DMS53 (cell line): ENCODE data around the gene KL.

Experiments
- DNase-seq: peaks from one replicate; lab custom pipeline; 2025; lab: John Stamatoyannopoulos, UW

KL gene

DNA sequence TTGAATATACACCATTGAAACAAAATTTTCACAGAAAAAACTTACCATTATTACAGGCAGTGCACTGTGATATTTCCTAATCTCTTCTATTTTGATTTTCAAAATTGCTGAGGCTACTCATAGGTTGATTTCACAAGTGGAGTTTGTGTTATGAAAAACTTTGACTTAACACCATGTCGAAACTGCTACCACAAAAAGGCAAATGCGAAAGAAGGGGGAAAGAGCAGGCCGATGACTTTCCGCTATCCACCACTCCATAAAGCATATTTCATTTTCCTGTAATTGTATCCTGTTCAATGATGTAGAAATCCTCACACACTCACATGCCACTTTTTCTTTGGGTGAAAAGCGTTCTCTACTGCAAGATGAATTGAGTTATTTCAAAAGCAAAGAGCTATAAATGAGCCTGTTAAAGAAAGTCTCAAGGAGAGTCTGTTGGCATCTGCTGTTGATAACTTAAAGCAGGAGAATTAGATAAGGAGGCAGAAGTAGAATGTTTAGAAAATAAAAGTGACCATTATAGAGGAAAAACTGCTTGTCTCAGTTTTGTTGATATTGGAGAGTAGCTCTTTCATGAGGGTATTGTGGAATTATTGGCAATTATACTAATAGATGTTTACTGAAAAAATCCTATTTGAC is 18.8 kb downstream of the KL start:
- no peak for DNase-seq

DNA sequence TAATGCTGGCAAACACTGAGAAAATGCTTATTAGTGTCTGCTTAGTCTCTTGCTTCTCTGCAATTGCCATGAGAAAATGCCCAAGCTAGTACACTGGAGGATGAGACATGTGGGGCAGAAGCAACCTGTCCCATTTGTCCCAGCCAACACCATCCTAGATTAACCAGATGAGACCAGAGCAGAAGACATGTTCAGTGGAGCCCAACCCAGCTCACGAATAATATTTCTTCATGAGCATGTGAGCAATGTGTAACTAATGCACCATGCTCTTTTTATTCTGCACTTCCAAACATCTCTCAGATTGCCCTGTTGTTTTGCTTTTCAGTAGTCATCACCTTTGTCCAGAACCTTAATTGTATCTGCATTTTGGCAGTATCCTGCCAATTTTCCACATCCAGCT is 21.4 kb downstream of the KL start:
- DNase-seq = no peak

DNA sequence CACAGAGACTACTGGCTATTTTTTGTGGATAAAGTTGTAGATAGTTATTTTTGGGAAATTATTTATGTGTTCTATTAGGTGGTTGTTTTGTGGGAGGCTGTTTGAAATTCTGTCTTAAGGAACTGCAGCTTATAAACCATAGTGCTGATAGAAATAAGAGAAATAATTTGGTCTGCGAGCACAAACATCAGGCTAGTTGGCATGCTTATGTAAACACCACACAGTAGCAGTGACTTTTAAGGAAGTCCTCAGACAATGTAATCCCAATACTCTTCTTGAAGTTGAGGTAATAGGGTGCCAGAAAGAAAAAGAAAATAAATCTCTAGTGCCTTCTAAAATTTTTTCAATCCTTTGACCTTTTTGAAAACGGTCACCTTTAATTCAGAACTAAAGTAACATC is 23.9 kb downstream of the KL start:
- DNase-seq = no peak

DNA sequence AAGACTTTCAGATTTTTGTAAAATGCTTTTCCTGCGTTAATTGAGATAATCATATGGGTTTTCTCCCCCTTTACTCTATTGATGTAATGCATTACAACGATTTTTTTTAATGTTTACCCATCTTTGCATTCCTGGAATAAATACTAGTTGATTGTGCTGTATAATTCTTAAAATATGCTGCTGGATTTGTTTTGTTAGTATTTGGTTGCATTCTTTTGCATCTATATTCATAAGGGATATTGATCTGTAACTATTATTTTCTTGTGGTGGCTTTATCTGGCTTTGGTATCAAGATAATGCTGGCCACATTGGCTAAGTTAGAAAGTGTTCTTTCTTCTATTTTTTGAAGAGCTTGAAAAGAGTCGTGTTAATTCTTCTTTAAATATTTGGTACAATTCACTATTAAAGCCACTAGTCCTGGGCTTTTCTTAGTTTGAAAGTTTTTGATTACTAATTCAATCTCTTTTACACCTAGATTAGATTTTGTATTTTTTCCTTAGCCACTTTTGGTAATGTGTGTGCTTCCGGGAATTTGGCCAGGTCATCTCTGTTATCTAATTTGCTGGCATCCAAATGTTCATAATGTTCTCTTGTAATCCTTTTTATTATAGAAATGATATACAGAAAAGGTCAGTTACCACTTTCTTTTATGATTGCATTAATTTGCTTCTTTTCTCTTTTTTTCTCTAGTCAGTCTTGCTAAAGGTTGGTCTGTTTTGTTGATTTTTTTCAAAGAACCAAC is 29.8 kb downstream of the KL start:
- no peak for DNase-seq

DNA sequence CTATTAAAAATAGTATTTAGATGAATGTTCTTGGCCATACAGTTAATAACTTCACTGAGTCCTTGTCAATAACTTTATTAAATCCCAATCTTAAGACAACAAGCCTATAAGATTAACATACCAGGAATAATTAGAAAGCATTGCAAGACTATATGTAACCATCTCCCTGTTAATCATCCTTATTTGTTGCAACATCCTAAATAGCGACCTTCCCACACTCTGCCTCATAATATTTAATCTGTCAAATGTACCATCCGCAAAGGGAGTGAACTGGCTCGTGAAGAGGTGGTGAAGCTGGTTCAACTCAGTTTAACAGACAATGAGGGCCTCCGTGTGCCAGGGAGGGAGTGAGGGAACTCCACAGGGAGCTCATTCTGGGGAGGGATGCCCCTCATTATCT is 33.9 kb downstream of the KL start:
- DNase-seq = no peak

DNA sequence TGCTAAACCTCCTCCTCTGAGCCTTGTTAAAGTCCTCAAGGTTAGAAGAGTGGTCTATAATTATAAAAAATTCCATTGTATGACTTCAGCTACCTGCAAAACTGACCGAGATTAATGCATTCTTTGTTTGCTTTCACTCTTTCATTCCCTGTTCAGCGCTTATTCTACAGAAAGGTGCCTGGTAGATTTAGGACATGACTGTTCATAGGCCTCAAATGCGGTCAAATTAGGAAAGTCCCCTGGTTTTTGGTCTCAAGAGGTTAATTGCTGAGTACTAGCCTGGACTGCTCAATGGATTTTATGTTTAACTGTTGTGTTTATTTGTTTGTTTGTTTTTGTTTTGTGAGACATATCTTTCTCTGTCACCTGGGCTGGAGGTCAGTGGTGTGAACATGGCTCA is 35.4 kb downstream of the KL start:
- DNase-seq = no peak

DNA sequence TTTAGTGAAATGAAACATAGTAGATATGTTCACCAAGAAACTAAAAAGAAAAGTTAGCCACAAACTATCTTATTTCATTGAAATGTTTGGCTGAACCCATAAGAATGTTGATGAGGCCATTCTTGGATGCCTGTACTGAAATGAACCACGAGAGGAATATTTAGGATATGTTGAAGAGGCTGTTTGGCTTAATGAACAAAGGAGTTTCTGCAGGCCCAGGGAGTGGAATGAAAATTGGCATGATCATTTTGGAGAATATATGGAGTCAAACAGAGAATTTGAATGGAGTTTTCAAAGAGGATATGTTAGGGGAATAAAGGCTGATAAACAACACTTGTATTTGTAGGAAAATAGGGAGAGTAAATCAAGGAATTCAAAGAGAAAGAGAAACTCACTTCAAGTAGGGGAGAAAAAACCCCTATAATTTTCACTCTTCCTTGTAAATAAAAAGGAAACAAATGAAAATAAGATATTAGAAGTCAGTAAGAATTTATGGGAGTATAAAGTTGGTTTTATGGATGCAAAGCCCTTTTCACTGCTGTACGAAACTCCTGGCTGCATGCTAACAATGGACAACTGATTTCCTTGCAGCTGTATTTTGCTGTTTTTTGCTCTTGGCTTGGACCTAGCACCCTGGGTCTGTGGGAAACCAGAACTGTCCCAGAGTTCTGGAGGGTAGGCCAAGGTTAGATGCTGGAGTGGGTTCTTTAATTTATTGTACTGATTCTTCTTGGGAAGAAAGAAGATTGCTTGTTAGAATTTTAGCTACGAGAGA is 36.5 kb downstream of the KL start:
- no peak for DNase-seq

DNA sequence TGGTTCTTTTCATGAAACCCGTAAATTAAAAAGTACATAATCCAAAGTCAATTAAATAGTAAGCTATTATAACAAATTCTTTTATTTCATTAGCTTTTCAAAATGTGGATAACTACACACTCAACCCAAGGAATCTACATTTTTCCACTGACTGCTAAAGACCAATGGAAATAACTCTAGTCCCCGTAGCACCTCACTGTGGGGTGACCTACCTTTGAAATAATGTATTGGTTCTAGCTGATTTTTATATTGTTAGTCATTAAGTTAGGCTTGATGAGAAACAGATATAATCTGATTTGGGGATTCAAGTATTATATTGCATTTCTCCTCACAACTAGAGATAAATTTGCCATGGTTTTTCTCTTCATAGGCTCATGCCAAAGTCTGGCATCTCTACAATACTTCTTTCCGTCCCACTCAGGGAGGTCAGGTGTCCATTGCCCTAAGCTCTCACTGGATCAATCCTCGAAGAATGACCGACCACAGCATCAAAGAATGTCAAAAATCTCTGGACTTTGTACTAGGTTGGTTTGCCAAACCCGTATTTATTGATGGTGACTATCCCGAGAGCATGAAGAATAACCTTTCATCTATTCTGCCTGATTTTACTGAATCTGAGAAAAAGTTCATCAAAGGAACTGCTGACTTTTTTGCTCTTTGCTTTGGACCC is 37.3 kb downstream of the KL start:
- DNase-seq = no peak

DNA sequence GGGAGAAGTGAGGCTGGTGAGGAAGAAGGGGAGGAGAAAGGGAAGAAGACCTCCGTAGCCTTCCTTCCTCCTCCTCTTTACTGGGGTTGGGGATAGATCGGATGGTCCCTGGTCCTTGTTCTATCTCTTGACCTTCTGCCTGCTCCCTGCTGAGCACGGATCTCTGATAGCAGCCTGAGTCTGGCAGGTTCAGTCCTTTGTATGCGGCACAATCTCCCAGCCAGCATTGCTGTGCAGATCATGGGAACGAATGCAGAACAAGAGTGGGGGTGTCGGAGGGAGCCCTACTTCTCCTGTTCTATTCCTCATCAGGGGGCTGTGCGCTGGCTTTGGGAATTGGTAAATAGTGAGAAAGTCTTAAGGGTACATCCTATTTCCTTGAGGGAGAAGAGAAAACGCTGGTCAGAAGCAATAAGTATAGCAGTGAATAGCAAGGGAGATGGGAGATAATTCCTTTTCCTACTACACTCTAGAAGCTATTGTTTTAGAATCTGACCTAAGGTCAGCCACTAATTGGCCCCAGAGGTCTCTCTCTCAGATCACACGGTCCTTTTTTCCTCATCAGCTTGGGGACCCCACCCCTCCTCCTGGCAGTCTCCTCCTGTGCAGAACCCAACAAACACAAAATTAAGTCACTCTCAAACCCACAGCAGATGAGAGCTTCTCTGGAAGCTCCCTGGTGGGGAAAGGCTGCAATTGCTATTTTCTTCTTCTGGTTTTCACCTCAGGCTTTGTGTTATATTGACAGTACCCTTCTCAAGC is 41.0 kb downstream of the KL start:
- peak; percentile 47 for DNase-seq

DNA sequence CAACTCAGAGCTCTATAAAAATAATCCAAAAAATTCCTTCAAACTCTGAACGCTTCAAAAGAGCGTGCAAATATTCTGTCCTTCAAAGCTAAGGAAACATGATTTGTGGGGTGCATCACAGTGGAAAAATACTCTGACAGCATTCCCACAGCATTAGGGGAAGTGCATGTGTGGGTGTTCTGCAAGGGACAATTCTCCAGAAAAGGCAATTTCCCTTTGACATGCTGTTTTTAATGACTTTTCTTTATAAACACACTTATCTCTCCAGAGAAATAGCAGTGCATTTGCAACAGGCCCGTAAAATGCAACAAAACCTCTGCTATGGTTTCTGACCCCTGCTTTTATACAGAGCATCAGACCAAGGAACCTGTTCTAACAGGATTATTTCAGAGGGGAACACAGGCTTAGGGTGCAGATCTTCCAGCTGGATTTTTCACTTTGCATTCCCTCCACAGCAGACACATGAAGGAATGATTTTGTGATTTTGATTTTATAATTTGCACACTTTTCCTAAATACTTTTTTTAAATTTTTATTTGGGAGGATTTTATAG is 42.6 kb downstream of the KL start:
- no peak for DNase-seq

DNA sequence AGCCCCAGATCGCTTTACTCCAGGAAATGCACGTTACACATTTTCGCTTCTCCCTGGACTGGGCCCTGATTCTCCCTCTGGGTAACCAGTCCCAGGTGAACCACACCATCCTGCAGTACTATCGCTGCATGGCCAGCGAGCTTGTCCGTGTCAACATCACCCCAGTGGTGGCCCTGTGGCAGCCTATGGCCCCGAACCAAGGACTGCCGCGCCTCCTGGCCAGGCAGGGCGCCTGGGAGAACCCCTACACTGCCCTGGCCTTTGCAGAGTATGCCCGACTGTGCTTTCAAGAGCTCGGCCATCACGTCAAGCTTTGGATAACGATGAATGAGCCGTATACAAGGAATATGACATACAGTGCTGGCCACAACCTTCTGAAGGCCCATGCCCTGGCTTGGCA is 44.6 kb downstream of the KL start:
- no peak for DNase-seq

DNA sequence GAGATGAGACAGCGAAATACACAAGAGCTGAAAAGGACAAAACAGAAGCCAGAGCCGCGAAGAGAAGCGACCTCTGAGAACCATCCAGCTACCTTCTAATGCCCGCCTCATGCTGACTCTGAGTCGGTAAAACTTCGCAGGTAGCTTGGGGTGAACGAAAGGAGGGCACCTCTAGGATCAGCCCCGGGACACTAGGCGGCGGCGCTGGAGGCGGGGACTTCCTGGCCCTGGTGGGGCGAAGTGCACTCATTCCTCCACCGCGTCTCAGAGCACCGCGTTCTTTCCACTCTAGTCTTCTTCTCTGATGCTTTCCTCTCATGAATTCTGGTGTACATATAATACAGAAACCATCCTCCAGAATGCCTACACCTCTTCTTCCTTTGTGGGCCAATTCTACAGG is 50.1 kb downstream of the KL start:
- DNase-seq = no peak

DNA sequence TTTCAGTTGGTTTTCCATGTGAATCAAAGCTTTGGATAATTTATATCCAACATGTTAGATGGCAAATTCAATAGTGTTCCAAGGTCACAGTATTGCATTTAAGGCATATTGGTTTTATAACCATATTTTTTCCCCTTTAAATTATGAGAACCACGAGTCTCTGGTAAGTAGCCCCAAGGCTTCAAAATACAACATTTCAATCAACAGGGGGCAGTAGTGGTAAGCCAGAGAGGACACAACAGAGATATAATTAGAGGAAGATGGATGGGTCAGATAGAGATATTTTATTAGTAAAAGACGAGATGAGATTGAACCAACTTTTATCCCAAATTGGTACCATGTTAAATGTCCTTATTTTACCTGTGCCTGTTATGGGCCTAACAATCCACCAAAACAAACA is 53.1 kb downstream of the KL start:
- DNase-seq = peak; percentile 23

DNA sequence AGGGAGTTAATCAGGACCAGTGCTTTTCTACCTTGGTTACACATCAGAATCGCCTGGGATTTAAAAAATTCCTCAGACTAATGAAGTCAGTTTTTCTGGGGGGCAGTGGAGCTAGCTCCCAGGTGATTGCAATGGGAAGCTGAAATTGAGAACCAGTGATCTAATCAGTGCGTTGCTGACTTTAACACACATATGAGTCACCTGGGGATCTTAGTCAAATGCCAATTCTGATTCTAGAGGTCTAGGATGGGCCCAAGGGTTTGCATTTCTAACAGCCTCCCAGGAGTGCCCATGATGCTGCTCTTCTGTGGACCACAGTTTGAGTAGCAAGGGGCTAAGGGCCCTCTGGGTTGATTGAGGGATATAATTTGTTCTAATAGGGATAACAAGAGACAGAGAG is 54.5 kb downstream of the KL start:
- DNase-seq = peak; percentile 7

DNA sequence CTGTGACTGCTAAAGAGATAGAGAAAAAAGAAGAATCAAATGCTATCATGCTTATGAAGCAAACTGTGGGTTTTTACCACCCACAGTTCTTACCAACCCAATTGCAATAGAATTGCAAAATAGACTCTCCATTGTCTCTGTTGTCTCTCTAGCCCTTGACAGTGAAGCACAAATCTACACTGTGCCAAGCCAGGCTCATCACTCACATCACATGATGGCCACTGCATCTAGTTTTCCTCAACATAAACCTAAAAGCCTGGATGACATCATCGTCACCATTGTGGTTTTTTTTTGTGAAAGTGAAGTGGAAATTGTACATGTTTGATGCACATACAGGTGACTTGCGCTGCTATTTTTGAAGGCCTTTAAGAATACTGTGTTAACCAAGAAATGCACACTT is 56.1 kb downstream of the KL start:
- peak; percentile 20 for DNase-seq

DNA sequence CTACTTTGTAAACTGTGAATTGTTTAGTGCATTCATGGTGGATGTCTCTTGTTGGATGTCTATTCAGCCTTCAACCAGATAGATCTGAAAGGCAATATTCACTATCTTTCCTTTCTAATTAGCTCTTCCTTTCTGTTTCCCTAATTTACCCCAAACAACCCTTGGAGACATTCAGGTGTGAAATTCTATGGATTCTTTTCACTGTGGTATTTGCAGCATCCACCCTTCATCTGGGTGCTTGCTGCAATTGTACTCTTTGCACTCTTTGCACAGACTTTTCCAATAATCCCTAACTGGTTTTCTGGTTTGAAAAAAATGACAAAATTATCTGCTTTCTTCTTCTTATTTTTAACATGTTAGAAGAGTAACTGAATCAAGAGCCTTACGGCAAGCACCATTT is 56.5 kb downstream of the KL start:
- DNase-seq = no peak

DNA sequence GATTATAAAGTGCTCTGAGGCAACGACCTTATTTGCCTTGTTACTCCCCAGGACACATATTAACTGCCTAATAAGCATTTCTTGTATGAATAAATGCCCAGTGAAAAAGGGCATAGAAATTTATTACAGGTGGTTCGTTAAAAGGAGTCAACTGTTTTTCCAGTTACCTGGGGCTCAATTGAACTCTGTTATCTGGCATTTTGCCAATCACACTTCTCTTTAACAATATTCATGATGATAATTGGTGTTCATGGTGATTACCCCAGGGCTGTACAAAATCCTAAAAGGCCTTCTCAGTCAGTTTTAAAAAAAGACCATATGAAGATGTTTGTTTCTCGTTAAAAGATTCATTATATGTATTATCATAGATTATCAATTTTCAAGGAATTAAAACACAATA is 57.1 kb downstream of the KL start:
- no peak for DNase-seq

DNA sequence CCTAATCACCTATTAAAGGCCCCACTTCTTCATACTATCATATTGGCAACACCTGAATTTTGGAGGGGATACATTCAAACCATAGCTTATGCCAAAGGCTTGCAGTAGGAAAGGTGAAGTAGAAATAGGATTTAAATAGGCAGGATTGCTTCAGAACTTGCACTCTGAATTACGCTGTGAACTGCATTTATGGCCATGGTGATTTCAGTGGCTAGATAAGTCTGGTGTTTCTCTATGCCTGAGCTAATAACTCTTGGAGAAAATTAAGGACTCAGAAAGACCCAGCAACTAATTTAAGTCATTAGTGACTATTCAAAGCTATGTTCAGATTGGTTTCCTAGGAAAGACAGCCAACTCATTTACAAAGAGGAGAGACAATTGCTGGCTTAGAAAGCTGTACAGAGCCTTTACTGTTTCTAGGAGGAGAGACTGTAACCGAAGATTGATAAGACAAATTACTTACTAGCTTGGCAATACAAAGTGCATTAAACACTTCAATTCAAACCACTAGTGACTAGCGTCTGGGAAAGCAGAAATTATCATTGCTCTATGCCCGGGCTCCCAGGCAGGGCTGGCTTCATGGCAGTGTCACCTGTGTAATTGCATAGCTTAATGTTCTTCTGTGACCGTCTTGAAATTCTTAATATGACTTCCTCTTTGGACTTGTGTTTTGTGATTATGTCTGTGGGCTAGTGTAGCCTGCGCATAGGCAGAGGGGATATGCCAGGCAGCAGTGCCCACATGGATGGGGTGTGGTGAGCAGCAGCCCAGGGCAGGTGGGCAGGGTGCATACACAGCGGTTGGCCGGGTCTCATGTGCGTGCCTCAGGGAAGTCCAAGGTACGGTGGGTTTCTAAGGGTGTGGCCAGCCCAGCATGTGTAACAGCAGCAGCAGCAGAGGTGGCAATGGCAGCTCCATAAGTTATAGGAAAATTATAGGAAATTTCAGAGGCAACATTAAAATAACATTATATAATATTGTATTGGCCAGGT is 60.1 kb downstream of the KL start:
- no peak for DNase-seq

DNA sequence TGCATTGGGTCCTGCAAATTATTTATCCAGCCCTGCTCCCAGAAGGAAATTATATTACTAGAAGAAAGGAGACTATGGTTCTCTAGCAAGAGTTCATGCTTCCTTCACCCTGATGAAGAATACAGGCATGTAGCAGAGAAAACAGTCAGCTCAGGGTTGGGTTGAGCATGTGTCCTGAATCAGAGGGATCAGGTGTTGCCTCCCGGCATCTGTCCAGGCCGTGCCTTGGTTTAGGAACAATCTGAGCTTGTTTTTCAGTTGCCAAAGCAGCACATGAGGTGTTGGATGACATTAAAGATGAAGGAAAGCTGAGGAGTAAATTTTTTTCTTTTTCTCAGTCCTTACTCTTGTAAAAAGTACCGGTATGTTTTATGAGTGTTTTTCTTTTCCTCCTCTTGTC is 62.0 kb downstream of the KL start:
- DNase-seq = no peak

DNA sequence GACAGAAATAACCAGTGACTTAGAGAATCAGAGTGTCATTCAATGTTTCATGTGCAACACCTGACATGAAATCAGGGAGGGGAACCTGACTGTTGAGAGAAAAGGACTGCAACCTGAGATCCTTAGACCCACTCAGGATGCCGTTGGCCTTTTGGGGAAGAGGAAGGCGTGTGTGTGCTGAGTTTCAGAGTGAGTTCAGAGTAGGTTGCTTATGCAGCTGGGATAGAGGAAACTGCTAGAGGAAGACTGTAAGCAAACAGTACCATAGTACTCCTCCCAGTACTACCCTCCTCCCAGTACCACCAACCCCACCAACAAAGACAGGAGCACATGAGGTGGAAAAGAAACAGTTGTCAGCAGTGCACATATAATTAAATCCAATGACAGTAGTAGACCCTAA is 63.7 kb downstream of the KL start:
- no peak for DNase-seq
